DLD1 (cell line): ENCODE results near the gene SIX2.

Source experiments
- in situ Hi-C: cut with HindIII; loops from 2 replicates; pipeline ENCODE4 v1.10.0; 2017; ENCODE audit warnings: low sequenced_read_pairs

Gene SIX2

GRCh38 chr2:44972771-44973535, 36.3 kb downstream of the SIX2 start:
- in situ Hi-C loops: no loop called here

- in situ Hi-C loops: no loop called here
These were observed 38.3 kb downstream of the SIX2 start for GRCh38 chr2:44970846-44971450.

- in situ Hi-C loops: no loop called here
These were observed 39.3 kb downstream of the SIX2 start for GRCh38 chr2:44969936-44970335.

GRCh38 chr2:44967727-44968432, 41.4 kb downstream of the SIX2 start:
- in situ Hi-C loops: no loop called here

- in situ Hi-C loops: no loop called here
These were observed 42.2 kb downstream of the SIX2 start for GRCh38 chr2:44967056-44967455.

- in situ Hi-C loops: no loop called here
These were observed 43.6 kb downstream of the SIX2 start for GRCh38 chr2:44965684-44966083.

GRCh38 chr2:44964752-44965236, 44.5 kb downstream of the SIX2 start:
- in situ Hi-C loops: no loop called here

GRCh38 chr2:44962176-44962695, 47.0 kb downstream of the SIX2 start:
- in situ Hi-C loops: no loop called here

GRCh38 chr2:44960871-44961270, 48.4 kb downstream of the SIX2 start:
- in situ Hi-C loops: no loop called here

GRCh38 chr2:44959855-44960254, 49.4 kb downstream of the SIX2 start:
- in situ Hi-C loops: loop anchor here (10.0 kb wide), 1 partner anchor 505 kb away; no protein-coding TSS in a partner anchor

- in situ Hi-C loops: loop anchor here (10.0 kb wide), 1 partner anchor 503 kb away; no protein-coding TSS in a partner anchor
These were observed 51.5 kb downstream of the SIX2 start for GRCh38 chr2:44957656-44958327.

GRCh38 chr2:44956843-44957242, 52.4 kb downstream of the SIX2 start:
- in situ Hi-C loops: loop anchor here (10.0 kb wide), 1 partner anchor 502 kb away; no protein-coding TSS in a partner anchor

- in situ Hi-C loops: loop anchor here (10.0 kb wide), 1 partner anchor 501 kb away; no protein-coding TSS in a partner anchor
These were observed 53.5 kb downstream of the SIX2 start for GRCh38 chr2:44955593-44956392.
